Neural progenitor cell (in vitro differentiated cells): Measurements from ENCODE around the gene DAPK2. TPM values are rescaled to one million over a fixed set of nuclear protein-coding genes. Genes with fewer than 3 reads are reported as not detected.

ENCODE experiments used
- DNase-seq: peaks from one replicate; pipeline ENCODE4 v3.0.0-alpha.2; 2016; ENCODE audit warnings: low spot score
- H2AFZ ChIP-seq: fragments of 200-600 bp; sonication (generic); replicated peaks from 2 replicates; pipeline ENCODE4 v1.6.1; 2016; ENCODE audit warnings: antibody characterized with exemption
- H3F3A ChIP-seq: fragments of 200-600 bp; sonication (generic); 2 replicates; pipeline ENCODE4 v1.6.1; 2016; ENCODE audit warnings: antibody characterized with exemption, low read depth
- H3K27ac ChIP-seq: fragments of 200-600 bp; sonication (generic); 2 replicates; pipeline ENCODE4 v1.5.1; 2016; ENCODE audit warnings: mild to moderate bottlenecking
- H3K27me3 ChIP-seq: fragments of 200-600 bp; sonication (generic); 2 replicates; pipeline ENCODE4 v1.6.1; 2016; ENCODE audit warnings: mild to moderate bottlenecking, moderate library complexity
- H3K36me3 ChIP-seq: fragments of 200-600 bp; sonication (generic); 2 replicates; pipeline ENCODE4 v1.5.1; 2016
- H3K4me1 ChIP-seq: fragments of 200-600 bp; sonication (generic); 2 replicates; pipeline ENCODE4 v1.6.1; 2016; ENCODE audit warnings: mixed run types
- H3K4me2 ChIP-seq: fragments of 200-600 bp; sonication (generic); 2 replicates; pipeline ENCODE4 v1.6.1; 2016
- H3K4me3 ChIP-seq: fragments of 200-600 bp; sonication (generic); 2 replicates; pipeline ENCODE4 v1.5.1; 2016
- H3K79me2 ChIP-seq: fragments of 200-600 bp; sonication (generic); 2 replicates; pipeline ENCODE4 v1.6.1; 2016; ENCODE audit warnings: low read depth
- H3K9ac ChIP-seq: fragments of 200-600 bp; sonication (generic); 2 replicates; pipeline ENCODE4 v1.6.1; 2016
- H3K9me3 ChIP-seq: fragments of 200-600 bp; sonication (generic); 2 replicates; pipeline ENCODE4 v1.5.1; 2016; ENCODE audit warnings: low read depth
- H4K20me1 ChIP-seq: fragments of 200-600 bp; sonication (generic); 2 replicates; pipeline ENCODE4 v1.6.1; 2016; ENCODE audit warnings: low read depth
- H3K27ac Mint-ChIP-seq: 3 replicates; pipeline ENCODE4 v1.8.0; 2021; ENCODE audit warnings: mixed read lengths
- H3K27me3 Mint-ChIP-seq: 2 replicates; pipeline ENCODE4 v1.8.0; 2022; ENCODE audit warnings: low read depth, mild to moderate bottlenecking, inconsistent platforms, moderate library complexity, mixed read lengths; ENCODE audit not compliant: insufficient read depth
- H3K36me3 Mint-ChIP-seq: 3 replicates; pipeline ENCODE4 v1.8.0; 2021; ENCODE audit warnings: mixed read lengths
- H3K4me1 Mint-ChIP-seq: 3 replicates; pipeline ENCODE4 v1.8.0; 2021; ENCODE audit warnings: mixed read lengths
- H3K4me3 Mint-ChIP-seq: 3 replicates; pipeline ENCODE4 v1.8.0; 2021; ENCODE audit warnings: mild to moderate bottlenecking, moderate library complexity, mixed read lengths
- H3K9me3 Mint-ChIP-seq: 3 replicates; pipeline ENCODE4 v1.8.0; 2020; ENCODE audit warnings: mixed read lengths
- EZH2 ChIP-seq: fragments of 200-600 bp; sonication (generic); IDR thresholded peaks from 2 replicates; pipeline ENCODE4 v1.6.1; 2017; ENCODE audit warnings: antibody characterized with exemption, mild to moderate bottlenecking, moderate library complexity
- EZH2phosphoT487 ChIP-seq: fragments of 200-600 bp; sonication (generic); IDR thresholded peaks from 2 replicates; pipeline ENCODE4 v1.6.1; 2017; ENCODE audit warnings: antibody characterized with exemption
- total RNA-seq: library from RNA; depleted of rRNA; stranded (reverse); fragments of >200 nt; gene quantifications from 2 replicates; pipeline ENCODE4 v1.2.3, GENCODE V29; 2015; ENCODE audit warnings: low replicate concordance
- TF ChIP-seq, protein P1 (sequence below): fragments of 200-600 bp; sonication (generic); IDR thresholded peaks from 2 replicates; pipeline ENCODE4 v1.5.1; 2017; ENCODE audit warnings: antibody characterized with exemption, mild to moderate bottlenecking

Gene DAPK2
- total RNA-seq, 1 donor from 2014 or later = 5.4 TPM

DNA sequence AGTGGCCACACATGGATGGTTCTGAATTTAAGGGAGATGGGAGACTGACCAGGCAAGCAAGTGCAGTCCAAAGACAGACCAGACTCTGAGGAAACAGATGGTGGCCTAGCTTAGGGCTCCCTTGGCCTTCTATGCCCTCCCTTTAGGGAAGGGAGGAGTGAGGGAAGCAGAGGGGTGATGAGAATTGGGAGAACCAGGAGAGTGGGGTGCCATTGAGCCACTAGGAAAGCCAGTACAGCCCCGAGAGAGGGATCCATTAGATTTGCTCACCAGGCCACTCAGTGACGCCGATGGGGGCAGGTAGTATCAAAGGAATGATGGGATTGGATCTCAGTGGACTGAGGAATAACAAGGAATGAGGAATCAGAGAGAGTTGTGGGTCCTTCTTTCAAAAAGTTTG is 182.1 kb downstream of the DAPK2 start:
- Mint-ChIP-seq H3K27ac (no peak overlapping the region), H3K4me3 (no peak overlapping the region), H3K9me3 (no peaks in the 10 kb centered on the region), H3K36me3 (no peaks in the 10 kb centered on the region), H3K27me3 (peaks cover 5% of the 10 kb centered on the region), H3K4me1 (peaks cover 4% of the 10 kb centered on the region)
- Histone ChIP-seq H3K4me3 (no peak overlapping the region), H3F3A (no peaks in the 10 kb centered on the region), H3K9me3 (no peaks in the 10 kb centered on the region), H3K36me3 (no peaks in the 10 kb centered on the region), H3K4me1 (no peaks in the 10 kb centered on the region), H3K27me3 (no peaks in the 10 kb centered on the region), H4K20me1 (no peaks in the 10 kb centered on the region), H2AFZ (no peak overlapping the region), H3K9ac (no peak overlapping the region), H3K79me2 (no peaks in the 10 kb centered on the region), H3K4me2 (no peak overlapping the region), H3K27ac (no peak overlapping the region)
- no peak for DNase-seq
- TF ChIP-seq, protein P1, sequence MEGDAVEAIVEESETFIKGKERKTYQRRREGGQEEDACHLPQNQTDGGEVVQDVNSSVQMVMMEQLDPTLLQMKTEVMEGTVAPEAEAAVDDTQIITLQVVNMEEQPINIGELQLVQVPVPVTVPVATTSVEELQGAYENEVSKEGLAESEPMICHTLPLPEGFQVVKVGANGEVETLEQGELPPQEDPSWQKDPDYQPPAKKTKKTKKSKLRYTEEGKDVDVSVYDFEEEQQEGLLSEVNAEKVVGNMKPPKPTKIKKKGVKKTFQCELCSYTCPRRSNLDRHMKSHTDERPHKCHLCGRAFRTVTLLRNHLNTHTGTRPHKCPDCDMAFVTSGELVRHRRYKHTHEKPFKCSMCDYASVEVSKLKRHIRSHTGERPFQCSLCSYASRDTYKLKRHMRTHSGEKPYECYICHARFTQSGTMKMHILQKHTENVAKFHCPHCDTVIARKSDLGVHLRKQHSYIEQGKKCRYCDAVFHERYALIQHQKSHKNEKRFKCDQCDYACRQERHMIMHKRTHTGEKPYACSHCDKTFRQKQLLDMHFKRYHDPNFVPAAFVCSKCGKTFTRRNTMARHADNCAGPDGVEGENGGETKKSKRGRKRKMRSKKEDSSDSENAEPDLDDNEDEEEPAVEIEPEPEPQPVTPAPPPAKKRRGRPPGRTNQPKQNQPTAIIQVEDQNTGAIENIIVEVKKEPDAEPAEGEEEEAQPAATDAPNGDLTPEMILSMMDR = no peak
- TF ChIP-seq EZH2phosphoT487 (no peak), EZH2 (no peak)

DNA sequence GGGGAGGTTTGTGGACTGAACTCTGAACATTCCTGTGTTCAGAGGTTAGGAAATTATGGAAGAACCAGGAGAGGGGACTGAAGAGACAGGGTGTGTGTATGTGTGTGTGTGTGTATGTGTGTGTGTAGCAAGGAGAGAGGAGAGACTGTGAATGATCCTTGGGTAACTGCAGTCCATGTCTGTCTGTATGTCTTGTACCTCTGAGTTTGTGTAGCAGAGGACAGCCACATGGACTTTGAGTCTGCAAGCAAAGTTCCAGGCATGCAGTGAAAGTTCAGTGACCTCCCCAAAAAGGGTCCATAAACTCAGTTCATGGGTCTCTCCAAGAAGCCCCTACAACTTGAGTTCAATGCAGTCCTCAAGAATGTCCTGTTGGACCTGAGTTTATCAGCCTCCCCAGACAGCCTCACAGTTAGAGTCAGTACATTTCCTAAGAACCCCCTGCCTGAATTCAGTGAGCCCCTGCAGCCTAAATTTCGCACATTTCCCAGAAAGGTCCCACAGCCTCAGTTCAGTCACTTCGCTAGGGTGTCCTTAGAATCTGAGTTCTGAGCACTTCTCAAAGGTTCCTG is 184.3 kb downstream of the DAPK2 start:
- Mint-ChIP-seq H3K4me1 (peaks cover 25% of the 10 kb centered on the region), H3K9me3 (no peaks in the 10 kb centered on the region), H3K4me3 (no peak overlapping the region), H3K27ac (no peak overlapping the region), H3K36me3 (no peaks in the 10 kb centered on the region), H3K27me3 (peaks cover 5% of the 10 kb centered on the region)
- no peak for TF ChIP-seq EZH2phosphoT487
- TF ChIP-seq, protein P1 = no peak
- H3K79me2 ChIP-seq = no peaks in the 10 kb centered on the region
- no peak overlapping the region for H3K9ac ChIP-seq
- H3K27me3 ChIP-seq = no peaks in the 10 kb centered on the region
- no peaks in the 10 kb centered on the region for H3K36me3 ChIP-seq
- H4K20me1 ChIP-seq = no peaks in the 10 kb centered on the region
- no peak overlapping the region for H2AFZ ChIP-seq
- no peaks in the 10 kb centered on the region for H3F3A ChIP-seq
- no peak overlapping the region for H3K4me2 ChIP-seq
- DNase-seq = no peak
- no peaks in the 10 kb centered on the region for H3K4me1 ChIP-seq
- H3K4me3 ChIP-seq = no peak overlapping the region
- no peak overlapping the region for H3K27ac ChIP-seq
- H3K9me3 ChIP-seq = no peaks in the 10 kb centered on the region

- Mint-ChIP-seq H3K9me3 (no peaks in the 10 kb centered on the region), H3K4me1 (peaks cover 30% of the 10 kb centered on the region), H3K4me3 (no peak overlapping the region), H3K27me3 (peaks cover 3% of the 10 kb centered on the region), H3K27ac (no peak overlapping the region), H3K36me3 (no peaks in the 10 kb centered on the region)
- DNase-seq = no peak
- H3F3A ChIP-seq = no peaks in the 10 kb centered on the region
- no peak overlapping the region for H3K4me3 ChIP-seq
- no peak overlapping the region for H2AFZ ChIP-seq
- no peak overlapping the region for H3K9ac ChIP-seq
- H3K9me3 ChIP-seq = no peaks in the 10 kb centered on the region
- H4K20me1 ChIP-seq = no peaks in the 10 kb centered on the region
- H3K4me2 ChIP-seq = no peak overlapping the region
- TF ChIP-seq EZH2phosphoT487 = no peak
- TF ChIP-seq, protein P1 = no peak
- TF ChIP-seq EZH2 = no peak
- no peaks in the 10 kb centered on the region for H3K36me3 ChIP-seq
- H3K79me2 ChIP-seq = no peaks in the 10 kb centered on the region
- no peaks in the 10 kb centered on the region for H3K27me3 ChIP-seq
- H3K4me1 ChIP-seq = no peaks in the 10 kb centered on the region
- no peak overlapping the region for H3K27ac ChIP-seq
Observed at GRCh38 chr15:63860555-63860954, 185.7 kb downstream of the DAPK2 start.
